IMR-90 (cell line): ENCODE measurements around the gene PSME2. TPM values are rescaled to one million over a fixed set of nuclear protein-coding genes. Genes with fewer than 3 reads are reported as not detected.

Experiments
- ATAC-seq: fragments of 200-7000 bp; cut with Tn5 transposase; 2 replicates; pipeline ENCODE4 v1.9.1; 2020; ENCODE audit warnings: low read depth, mild to moderate bottlenecking, moderate library complexity
- BruUV-seq: library from RNA; stranded (reverse); fragments of 400-500 nt; replicated peaks from 2 replicates; lab custom pipeline; 2021; lab: Mats Ljungman, UMichigan
- CTCF ChIA-PET: fragments of 300-600 bp; formaldehyde crosslinking; extraction: SDS; loops from one replicate; lab custom pipeline; 2021; ENCODE audit warnings: antibody characterized with exemption; lab: Yijun Ruan, JAX
- POLR2A ChIA-PET: fragments of 300-600 bp; sonication (Branson Sonifier 250); formaldehyde crosslinking; loops from one replicate; lab custom pipeline; 2022; ENCODE audit warnings: antibody characterized with exemption; ENCODE audit not compliant: unreplicated experiment; lab: Charles Lee
- DNase-seq: peaks from one replicate; pipeline ENCODE4 v3.0.0; 2013
- H2AFZ ChIP-seq: replicated peaks from 2 replicates; pipeline ENCODE3; 2013; ENCODE audit warnings: low read length, mild to moderate bottlenecking; ENCODE audit not compliant: poor library complexity
- H2AK5ac ChIP-seq: 2 replicates; pipeline ENCODE4 v1.6.1; 2013; ENCODE audit warnings: low read depth, low read length, inconsistent platforms
- H2AK9ac ChIP-seq: replicated peaks from 2 replicates; pipeline ENCODE3; 2013; ENCODE audit warnings: mild to moderate bottlenecking, low read depth, low read length, moderate library complexity; ENCODE audit not compliant: poor library complexity
- H2BK120ac ChIP-seq: 2 replicates; pipeline ENCODE4 v1.6.1; 2013; ENCODE audit warnings: low read depth, low read length, inconsistent platforms
- H2BK15ac ChIP-seq: 3 replicates; pipeline ENCODE4 v1.6.1; 2013; ENCODE audit warnings: low read depth, low read length, inconsistent platforms
- H2BK20ac ChIP-seq: 2 replicates; pipeline ENCODE4 v1.6.1; 2013; ENCODE audit warnings: low read depth, mild to moderate bottlenecking, inconsistent platforms, low read length, moderate library complexity
- H2BK5ac ChIP-seq: 2 replicates; pipeline ENCODE4 v1.6.1; 2013; ENCODE audit warnings: mild to moderate bottlenecking, low read depth, low read length, inconsistent platforms; ENCODE audit not compliant: poor library complexity, severe bottlenecking
- H3K14ac ChIP-seq: replicated peaks from 2 replicates; pipeline ENCODE4 v1.6.1; 2013; ENCODE audit warnings: low read depth, low read length, inconsistent platforms
- H3K18ac ChIP-seq: 2 replicates; pipeline ENCODE4 v1.6.1; 2013; ENCODE audit warnings: low read depth, low read length, control low read depth
- H3K23ac ChIP-seq: 2 replicates; pipeline ENCODE4 v1.6.1; 2013; ENCODE audit warnings: low read depth, low read length, inconsistent platforms
- H3K27ac ChIP-seq: 2 replicates; pipeline ENCODE4 v1.5.1; 2013; ENCODE audit warnings: mild to moderate bottlenecking, control low read depth, low read length; ENCODE audit not compliant: insufficient read depth
- H3K27me3 ChIP-seq: 2 replicates; pipeline ENCODE4 v1.6.1; 2013; ENCODE audit warnings: low read length; ENCODE audit not compliant: control insufficient read depth, insufficient read depth
- H3K36me3 ChIP-seq: 2 replicates; pipeline ENCODE4 v1.6.1; 2013; ENCODE audit warnings: low read length, mixed read lengths; ENCODE audit not compliant: control insufficient read depth, insufficient read depth
- H3K4ac ChIP-seq: 2 replicates; pipeline ENCODE4 v1.6.1; 2013; ENCODE audit warnings: low read depth, low read length, inconsistent platforms
- H3K4me1 ChIP-seq: 2 replicates; pipeline ENCODE4 v1.6.1; 2013; ENCODE audit warnings: low read length, mixed read lengths; ENCODE audit not compliant: control insufficient read depth, insufficient read depth
- H3K4me2 ChIP-seq: 2 replicates; pipeline ENCODE4 v1.6.1; 2013; ENCODE audit warnings: low read depth, mild to moderate bottlenecking, control low read depth, low read length, moderate library complexity
- H3K4me3 ChIP-seq: 2 replicates; pipeline ENCODE4 v1.5.1; 2013; ENCODE audit warnings: low read depth, mild to moderate bottlenecking, control low read depth, low read length, moderate library complexity; ENCODE audit not compliant: insufficient read depth
- H3K56ac ChIP-seq: 2 replicates; pipeline ENCODE4 v1.6.1; 2013; ENCODE audit warnings: low read length, inconsistent platforms; ENCODE audit not compliant: insufficient read depth; ENCODE audit errors: extremely low read depth
- H3K79me1 ChIP-seq, 2 experiments: 2 replicates each; pipeline ENCODE4 v1.6.1; 2013; ENCODE audit warnings: low read length in 2 of 2, inconsistent platforms in 1 of 2, low read depth in 1 of 2
- H3K9ac ChIP-seq: 2 replicates; pipeline ENCODE4 v1.6.1; 2013; ENCODE audit warnings: low read depth, low read length, control low read depth
- H3K9me1 ChIP-seq: 2 replicates; pipeline ENCODE4 v1.6.1; 2013; ENCODE audit warnings: low read length, inconsistent platforms; ENCODE audit not compliant: insufficient read depth
- H3K9me3 ChIP-seq: 2 replicates; pipeline ENCODE4 v1.6.1; 2013; ENCODE audit warnings: low read length; ENCODE audit not compliant: control insufficient read depth, insufficient read depth
- H4K20me1 ChIP-seq: 2 replicates; pipeline ENCODE4 v1.6.1; 2013; ENCODE audit warnings: low read length, inconsistent platforms; ENCODE audit not compliant: insufficient read depth
- H4K5ac ChIP-seq: 2 replicates; pipeline ENCODE4 v1.6.1; 2013; ENCODE audit warnings: mild to moderate bottlenecking, low read depth, low read length, control low read depth
- H4K8ac ChIP-seq, 2 experiments: 2 replicates each; pipeline ENCODE4 v1.6.1; 2013; ENCODE audit warnings: low read depth in 2 of 2, low read length in 2 of 2, control low read depth in 1 of 2, inconsistent platforms in 1 of 2
- H4K91ac ChIP-seq: 2 replicates; pipeline ENCODE4 v1.6.1; 2013; ENCODE audit warnings: low read depth, low read length, inconsistent platforms; ENCODE audit not compliant: insufficient read depth
- RAD21 ChIP-seq: IDR thresholded peaks from 2 replicates; pipeline ENCODE4 v1.6.1; 2012; ENCODE audit warnings: low read length, improper control_type of control experiment
- WGBS, 2 experiments: methylation state at CpG; one replicate each; pipeline versions ENCODE4 v1.1.5 to v1.1.7; 2013; ENCODE audit warnings: missing lambda C conversion rate in 2 of 2; ENCODE audit not compliant: insufficient read length in 1 of 2; ENCODE audit errors: extremely low coverage in 2 of 2; 5-methylcytosine and 5-hydroxymethylcytosine counted together
- dilution Hi-C: fragments of 300-500 bp; cut with HindIII; formaldehyde crosslinking; loops from one replicate; pipeline ENCODE4 v1.14.3; 2018; ENCODE audit warnings: low sequenced_read_pairs; ENCODE audit not compliant: unreplicated experiment
- in situ Hi-C: fragments of 300-500 bp; cut with MboI; formaldehyde crosslinking; loops from 3 replicates; pipeline ENCODE4 v1.14.3; 2019; ENCODE audit warnings: low sequenced_read_pairs, inconsistent platforms, mixed read lengths
- intact Hi-C: fragments of 100-400 bp; cut with micrococcal nuclease; formaldehyde crosslinking; loops from 2 replicates; pipeline ENCODE4 v1.10.0; 2022
- polyA plus RNA-seq, 3 experiments: library from polyadenylated mRNA; depleted of rRNA; stranded (reverse); fragments of >200 nt; gene quantifications; 2 replicates each; pipeline ENCODE4 v1.2.3, GENCODE V29; 2012; ENCODE audit warnings: low replicate concordance in 1 of 3
- total RNA-seq: library from RNA; depleted of rRNA; stranded (reverse); fragments of >200 nt; gene quantifications from 2 replicates; pipeline ENCODE4 v1.2.3, GENCODE V29; 2012
- TF ChIP-seq, protein P1 (sequence below): conservative IDR thresholded peaks from 2 replicates; pipeline ENCODE4 v1.5.1; 2012; ENCODE audit warnings: mild to moderate bottlenecking, low read depth, low read length, improper control_type of control experiment

Gene PSME2
- total and polyA plus RNA-seq, 2 of the 4 experiments (the other 2 are of a cell fraction): 104 to 141 TPM

DNA sequence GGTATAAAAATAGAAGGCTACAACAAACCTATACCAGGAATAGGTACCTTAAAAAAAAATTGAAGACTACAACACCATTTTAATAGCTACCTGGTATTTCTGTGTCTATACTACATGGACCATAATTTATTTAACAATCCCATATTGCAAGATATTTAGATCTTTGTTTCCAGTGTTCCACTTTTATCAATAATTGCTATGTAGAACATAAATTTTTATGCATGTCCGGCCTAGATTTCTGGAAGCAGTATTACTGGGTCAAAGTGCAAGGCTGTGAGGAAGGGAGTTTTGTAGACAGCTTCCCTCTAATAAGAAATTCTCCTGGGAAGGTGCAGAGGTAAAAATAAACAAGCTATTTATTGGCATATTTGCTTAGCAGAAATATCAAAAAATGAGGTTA lies 35.9 kb downstream of the PSME2 start:
- DNase-seq: no peak
- POLR2A ChIA-PET: no interaction called here

More for the DNA sequence above, 35.9 kb downstream of the PSME2 start:
- no CpG with 5 or more reads among the region's 1 CpG for WGBS, 2 experiments
- H4K5ac ChIP-seq: no peak overlapping the region
- H3K9me3 ChIP-seq: no peaks in the 10 kb centered on the region
- TF ChIP-seq, protein P1, sequence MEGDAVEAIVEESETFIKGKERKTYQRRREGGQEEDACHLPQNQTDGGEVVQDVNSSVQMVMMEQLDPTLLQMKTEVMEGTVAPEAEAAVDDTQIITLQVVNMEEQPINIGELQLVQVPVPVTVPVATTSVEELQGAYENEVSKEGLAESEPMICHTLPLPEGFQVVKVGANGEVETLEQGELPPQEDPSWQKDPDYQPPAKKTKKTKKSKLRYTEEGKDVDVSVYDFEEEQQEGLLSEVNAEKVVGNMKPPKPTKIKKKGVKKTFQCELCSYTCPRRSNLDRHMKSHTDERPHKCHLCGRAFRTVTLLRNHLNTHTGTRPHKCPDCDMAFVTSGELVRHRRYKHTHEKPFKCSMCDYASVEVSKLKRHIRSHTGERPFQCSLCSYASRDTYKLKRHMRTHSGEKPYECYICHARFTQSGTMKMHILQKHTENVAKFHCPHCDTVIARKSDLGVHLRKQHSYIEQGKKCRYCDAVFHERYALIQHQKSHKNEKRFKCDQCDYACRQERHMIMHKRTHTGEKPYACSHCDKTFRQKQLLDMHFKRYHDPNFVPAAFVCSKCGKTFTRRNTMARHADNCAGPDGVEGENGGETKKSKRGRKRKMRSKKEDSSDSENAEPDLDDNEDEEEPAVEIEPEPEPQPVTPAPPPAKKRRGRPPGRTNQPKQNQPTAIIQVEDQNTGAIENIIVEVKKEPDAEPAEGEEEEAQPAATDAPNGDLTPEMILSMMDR: no peak
- no peak for TF ChIP-seq RAD21
- H2AK9ac ChIP-seq: no peak overlapping the region
- no peak overlapping the region for H2BK120ac ChIP-seq
- dilution Hi-C loops (no loop called here), in situ Hi-C loops (no loop called here), intact Hi-C loops (no loop called here)
- no peak overlapping the region for H3K27ac ChIP-seq
- CTCF ChIA-PET: interaction anchor here (3.9 kb wide), 1 partner anchor 52 kb away, joined by 41 read pairs; no protein-coding TSS in a partner anchor
- peaks cover 0 to 4% of the 10 kb centered on the region in 2 experiments; a peak in 2 of 4 replicates for H3K79me1 ChIP-seq
- H3K23ac ChIP-seq: no peak overlapping the region
- no peak overlapping the region for H3K9ac ChIP-seq
- no peak overlapping the region for H3K4me3 ChIP-seq
- no peaks in the 10 kb centered on the region for H3K27me3 ChIP-seq
- no peak overlapping the region for H3K4me2 ChIP-seq
- no peak overlapping the region for H3K4ac ChIP-seq
- ATAC-seq: no peak
- H3K18ac ChIP-seq: no peak overlapping the region
- no peak overlapping the region for H3K14ac ChIP-seq
- H4K91ac ChIP-seq: no peak overlapping the region
- H3K36me3 ChIP-seq: no peaks in the 10 kb centered on the region
- 0 out of 2 replicates have a peak, but pooled peaks cover under 1% of the 10 kb centered on the region for H3K9me1 ChIP-seq
- H3K4me1 ChIP-seq: peaks cover under 1% of the 10 kb centered on the region; the same call in 1 of the 2 replicates
- H2BK5ac ChIP-seq: no peak overlapping the region
- no peak overlapping the region for H2AK5ac ChIP-seq
- no peak overlapping the region for H2BK15ac ChIP-seq
- H4K8ac ChIP-seq: no peak overlapping the region
- H3K56ac ChIP-seq: no peak overlapping the region
- no TSS peak for BruUV-seq
- no peak overlapping the region for H2BK20ac ChIP-seq
- H4K20me1 ChIP-seq: no peaks in the 10 kb centered on the region
- no peak overlapping the region for H2AFZ ChIP-seq
